ENCODE data around the gene ASB8. TPM values are rescaled to one million over a fixed set of nuclear protein-coding genes. Genes with fewer than 3 reads are reported as not detected.
A peak's percentile ranks its signal among the peaks of the same experiment; 100 is the strongest.

The ASB8 gene
- total and polyA plus RNA-seq, 9 of the 15 experiments (the other 6 are each of a cell fraction or from before 2014, with no cell fraction given), result 13.3 to 29.0 (median 19.6) TPM

GRCh38 chr12:48119078-48119833, 38.1 kb downstream of the ASB8 start, which contains the start of gene PFKM (continued):
- no peak for TF ChIP-seq THRA (IDR thresholded peaks at IDR 0.05)
- no peak for TF ChIP-seq CBX2 (IDR thresholded peaks at IDR 0.05; ENCODE audit: insufficient read depth, low read length, poor library complexity, severe bottlenecking)
- peak; percentile 84; the same call in 1 of the 2 replicates for TF ChIP-seq HDAC2 (IDR thresholded peaks at IDR 0.05)
- no peak for TF ChIP-seq ASH1L (IDR thresholded peaks at IDR 0.05; ENCODE audit: borderline replicate concordance, low read depth, partially characterized antibody)
- no peak for TF ChIP-seq ETS2 (tag; IDR thresholded peaks at IDR 0.05; ENCODE audit: borderline replicate concordance, poor library complexity, severe bottlenecking)
- TF ChIP-seq XRCC4 (IDR thresholded peaks at IDR 0.05; ENCODE audit: extremely low read depth, insufficient read depth, insufficient read length), result no peak
- peak in 1 of 2 experiments; percentile 82; a peak in 2 of 4 replicates for TF ChIP-seq HDAC1 (IDR thresholded peaks at IDR 0.05)
- no peak for TF ChIP-seq KLF6 (CRISPR knock-in tag; IDR thresholded peaks at IDR 0.05; ENCODE audit: borderline replicate concordance)
- TF ChIP-seq SREBF1 (IDR thresholded peaks at IDR 0.05; ENCODE audit: borderline replicate concordance, low read depth, low read length), result no peak
- TF ChIP-seq NFE2L1 (tag; IDR thresholded peaks at IDR 0.05; ENCODE audit: borderline replicate concordance, low read depth), result no peak
- TF ChIP-seq ELF1 (tag; IDR thresholded peaks at IDR 0.05), result no peak
- no peak for TF ChIP-seq POLR3G (IDR thresholded peaks at IDR 0.05; ENCODE audit: extremely low read depth, insufficient read length, insufficient replicate concordance)
- TF ChIP-seq HLTF (IDR thresholded peaks at IDR 0.05), result peak; percentile 65; the same call in 1 of the 2 replicates
- TF ChIP-seq TFAM (CRISPR knock-in tag; conservative IDR thresholded peaks at IDR 0.05), result no peak
- no peak for TF ChIP-seq BCLAF1 (IDR thresholded peaks at IDR 0.05; ENCODE audit: borderline replicate concordance in 1 of 2, control insufficient read depth in 1 of 2, low read depth in 2 of 2, low read length in 1 of 2)
- peak; percentile 57; the same call in 1 of the 2 replicates for TF ChIP-seq PKNOX1 (IDR thresholded peaks at IDR 0.05)
- TF ChIP-seq MXI1 (IDR thresholded peaks at IDR 0.05; ENCODE audit: low read depth, low read length), result no peak
- no peak for TF ChIP-seq C11orf30 (IDR thresholded peaks at IDR 0.05; ENCODE audit: low read depth)
- TF ChIP-seq XRCC3 (IDR thresholded peaks at IDR 0.05), result no peak
- TF ChIP-seq RNF2 (IDR thresholded peaks at IDR 0.05), result no peak
- TF ChIP-seq, protein P1, sequence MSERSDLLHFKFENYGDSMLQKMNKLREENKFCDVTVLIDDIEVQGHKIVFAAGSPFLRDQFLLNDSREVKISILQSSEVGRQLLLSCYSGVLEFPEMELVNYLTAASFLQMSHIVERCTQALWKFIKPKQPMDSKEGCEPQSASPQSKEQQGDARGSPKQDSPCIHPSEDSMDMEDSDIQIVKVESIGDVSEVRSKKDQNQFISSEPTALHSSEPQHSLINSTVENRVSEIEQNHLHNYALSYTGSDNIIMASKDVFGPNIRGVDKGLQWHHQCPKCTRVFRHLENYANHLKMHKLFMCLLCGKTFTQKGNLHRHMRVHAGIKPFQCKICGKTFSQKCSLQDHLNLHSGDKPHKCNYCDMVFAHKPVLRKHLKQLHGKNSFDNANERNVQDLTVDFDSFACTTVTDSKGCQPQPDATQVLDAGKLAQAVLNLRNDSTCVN (CRISPR knock-in tag; IDR thresholded peaks at IDR 0.05), result peak; percentile 89; the same call in 1 of the 2 replicates
